ENCODE measurements around the gene DOCK10. TPM values are rescaled to one million over a fixed set of nuclear protein-coding genes. Genes with fewer than 3 reads are reported as not detected.

The DOCK10 gene
- total and polyA plus RNA-seq, 9 of the 15 experiments (the other 6 are each of a cell fraction or from before 2014, with no cell fraction given) = 0.01 to 0.87 (median 0.18) TPM

- no peak overlapping the region for H3K9ac ChIP-seq (ENCODE audit: insufficient read depth in 1 of 2, low read depth in 2 of 2, low read length in 2 of 2)
- no peak for TF ChIP-seq PPARD (CRISPR knock-in tag; IDR thresholded peaks at IDR 0.05)
- TF ChIP-seq THRB (CRISPR knock-in tag; conservative IDR thresholded peaks at IDR 0.05) = no peak
- no peak for TF ChIP-seq OTX1 (CRISPR knock-in tag; IDR thresholded peaks at IDR 0.05)
- no peak for TF ChIP-seq THRA (IDR thresholded peaks at IDR 0.05)
- no peak for TF ChIP-seq ATF1 (CRISPR knock-in tag; IDR thresholded peaks at IDR 0.05)
- no peak for TF ChIP-seq ATF1 (tag; IDR thresholded peaks at IDR 0.05)
- TF ChIP-seq RBFOX2 (IDR thresholded peaks at IDR 0.05; ENCODE audit: low read depth, low read length) = no peak
- TF ChIP-seq ARNT (IDR thresholded peaks at IDR 0.05) = no peak
- no peak for TF ChIP-seq MAX (CRISPR knock-in tag; IDR thresholded peaks at IDR 0.05)
- no peak for TF ChIP-seq ZNF316 (IDR thresholded peaks at IDR 0.05)
- TF ChIP-seq SFPQ (IDR thresholded peaks at IDR 0.05; ENCODE audit: low read depth, low read length) = no peak
- TF ChIP-seq SUPT5H (IDR thresholded peaks at IDR 0.05) = no peak
- no peak for TF ChIP-seq STAT5B (CRISPR knock-in tag; IDR thresholded peaks at IDR 0.05)
- no peak for TF ChIP-seq TGIF2 (CRISPR knock-in tag; IDR thresholded peaks at IDR 0.05)
- TF ChIP-seq ZNF766 (CRISPR knock-in tag; conservative IDR thresholded peaks at IDR 0.05) = no peak
- TF ChIP-seq CREB3L1 (IDR thresholded peaks at IDR 0.05; ENCODE audit: borderline replicate concordance, low read depth) = no peak
- no peaks in the 10 kb centered on the region for H3K4me1 ChIP-seq (replicated peaks in 1 of 2; ENCODE audit: control insufficient read depth in 2 of 2, insufficient read depth in 2 of 2, low read length in 2 of 2)
- H2AFZ ChIP-seq (ENCODE audit: low read depth, low read length) = no peak overlapping the region
- ChIA-PET CTCF (ENCODE audit: low intra/inter-chr PET ratio) (no interaction called here), POLR2A (no interaction called here)
- WGBS (ENCODE audit: insufficient coverage, low coverage, missing lambda C conversion rate) = 0% methylated on average over 1 of the region's 1 CpG
- intact Hi-C loops (cut with micrococcal nuclease) = no loop called here
- ATAC-seq = no peak
- H3K9me1 ChIP-seq (ENCODE audit: control insufficient read depth, insufficient read depth, low read length) = no peaks in the 10 kb centered on the region
- H4K20me1 ChIP-seq (replicated peaks; ENCODE audit: control insufficient read depth, insufficient read depth, low read length) = no peaks in the 10 kb centered on the region
- no peaks in the 10 kb centered on the region for H3K9me3 ChIP-seq (replicated peaks; ENCODE audit: control insufficient read depth, insufficient read depth, low read depth, low read length)
- in situ Hi-C loops (cut with MboI) = no loop called here
- FAIRE-seq = no peak
- H3K4me3 ChIP-seq = no peak overlapping the region
- no peak overlapping the region for H3K27ac ChIP-seq (ENCODE audit: extremely low read depth, low read depth, low read length)
- DNase-seq (ENCODE audit: extremely low read depth in 1 of 4, low spot score in 3 of 4) = no peak
- H3K27me3 ChIP-seq (ENCODE audit: control insufficient read depth in 2 of 2, insufficient read depth in 2 of 2, low read length in 2 of 2) = no peaks in the 10 kb centered on the region
- H3K4me2 ChIP-seq (ENCODE audit: insufficient read depth, low read length) = no peak overlapping the region
- no peaks in the 10 kb centered on the region for H3K36me3 ChIP-seq (ENCODE audit: control insufficient read depth, insufficient read depth, low read length)
- H3K79me2 ChIP-seq (ENCODE audit: control insufficient read depth, insufficient read depth, low read length) = no peaks in the 10 kb centered on the region
- no TSS peak for BruUV-seq (replicated peaks)
Observed at GRCh38 chr2:224885291-224885690, 157.0 kb downstream of the DOCK10 start.

All from K562 (cell line).